Thymus (tissue), 11 donors: ENCODE data around the gene MEX3C. TPM values are rescaled to one million over a fixed set of nuclear protein-coding genes. Genes with fewer than 3 reads are reported as not detected.

ENCODE experiments used
- DNase-seq, 9 donors: peaks; one replicate each; pipeline ENCODE4 v3.0.0-alpha.2; 2013; ENCODE audit warnings: low spot score in 9 of 9, low read depth in 6 of 9, missing footprints in 1 of 9
- H3K27ac ChIP-seq, 2 donors: one replicate each; pipeline ENCODE4 v1.5.1; 2013; ENCODE audit warnings: control low read depth in 1 of 2, low read depth in 1 of 2, low read length in 1 of 2, mild to moderate bottlenecking in 1 of 2, moderate library complexity in 1 of 2
- H3K27me3 ChIP-seq, 2 donors: one replicate each; pipeline ENCODE4 v1.5.1; 2013; ENCODE audit warnings: low read length in 1 of 2; ENCODE audit not compliant: control insufficient read depth in 2 of 2, insufficient read depth in 1 of 2
- H3K36me3 ChIP-seq, 2 donors: one replicate each; pipeline ENCODE4 v1.5.1; 2013; ENCODE audit warnings: low read length in 1 of 2, mild to moderate bottlenecking in 1 of 2, moderate library complexity in 1 of 2; ENCODE audit not compliant: control insufficient read depth in 2 of 2, insufficient read depth in 2 of 2
- H3K4me1 ChIP-seq, 2 donors: one replicate each; pipeline ENCODE4 v1.5.1; 2013; ENCODE audit warnings: low read length in 2 of 2; ENCODE audit not compliant: control insufficient read depth in 2 of 2, insufficient read depth in 2 of 2
- H3K4me3 ChIP-seq, 2 donors: one replicate each; pipeline ENCODE4 v1.5.1; 2013; ENCODE audit warnings: low read length in 2 of 2, control low read depth in 1 of 2, mild to moderate bottlenecking in 1 of 2
- H3K9me3 ChIP-seq, 2 donors: one replicate each; pipeline ENCODE4 v1.5.1; 2013; ENCODE audit warnings: low read length in 1 of 2, mild to moderate bottlenecking in 1 of 2; ENCODE audit not compliant: control insufficient read depth in 2 of 2, insufficient read depth in 1 of 2
- WGBS: extraction: QIAGEN DNeasy Blood & Tissue Kit; methylation state at CpG from one replicate; pipeline ENCODE4 v1.1.7; 2013; 5-methylcytosine and 5-hydroxymethylcytosine counted together
- polyA plus RNA-seq: library from polyadenylated mRNA; stranded (reverse); fragments of 200-250 nt; gene quantifications from one replicate; pipeline ENCODE4 v1.2.3, GENCODE V29; 2013
- total RNA-seq: library from RNA; stranded (reverse); fragments of 120-200 nt; gene quantifications from one replicate; pipeline ENCODE4 v1.2.4, GENCODE V29; 2013
- donor health status: healthy.

Gene MEX3C
- total and polyA plus RNA-seq, 2 donors, result 31.6 to 45.2 TPM

DNA sequence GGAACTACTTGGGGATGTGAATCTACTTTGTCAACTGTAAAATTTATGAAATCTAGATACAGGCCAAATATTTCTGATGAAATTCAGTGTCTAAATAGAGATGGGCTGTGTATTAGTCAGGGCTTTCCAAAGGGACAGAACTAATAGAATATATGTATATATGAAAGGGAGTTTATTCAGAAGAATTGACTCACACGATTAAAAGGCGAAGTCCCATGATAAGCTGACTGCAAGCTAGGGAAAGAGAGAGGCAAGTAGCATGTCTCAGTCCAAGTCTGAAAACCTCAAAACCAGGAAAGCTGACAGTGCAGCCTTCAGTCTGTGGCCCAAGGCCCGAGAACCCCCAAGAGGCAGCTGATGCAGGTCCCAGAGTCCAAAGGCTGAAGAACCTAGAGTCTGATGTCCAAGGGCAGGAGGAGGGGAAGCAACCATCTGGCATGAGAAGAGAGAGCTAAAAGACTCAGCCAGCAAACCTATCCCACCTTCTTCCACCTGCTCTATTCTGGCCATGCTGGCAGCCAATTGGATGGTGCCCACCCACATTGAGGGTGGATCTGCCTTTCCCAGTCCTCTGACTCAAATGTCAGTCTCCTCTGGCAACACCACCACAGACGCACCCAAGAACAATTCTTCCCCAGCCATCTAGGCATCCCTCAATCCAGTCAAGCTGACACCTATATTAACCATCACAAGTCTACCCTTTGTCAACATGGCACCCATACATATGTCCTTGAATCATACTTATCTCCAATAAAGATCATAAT is 29.3 kb upstream of the MEX3C start:
- no peak for DNase-seq
- no peaks in the 10 kb centered on the region for H3K36me3 ChIP-seq
- 94% methylated on average over 4 of the region's 4 CpGs for WGBS

DNA sequence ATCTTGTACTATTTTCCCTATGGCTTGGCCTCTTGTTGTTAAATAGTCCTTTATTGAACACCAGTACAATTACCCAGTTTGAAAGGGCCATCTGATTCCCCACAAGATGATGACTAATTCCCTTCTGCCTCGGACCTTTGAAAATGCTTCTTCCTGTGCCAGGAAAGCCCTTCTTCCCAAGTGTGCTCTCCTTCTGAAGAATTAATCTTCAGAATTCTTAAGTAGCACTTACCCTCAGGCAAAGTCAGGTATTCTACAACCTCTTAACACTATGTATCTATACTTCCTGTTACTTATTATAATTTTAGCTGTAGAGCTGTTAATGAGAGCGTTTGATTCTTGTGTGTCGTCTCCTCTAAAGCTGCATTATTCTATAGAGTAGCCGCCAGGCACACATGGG is 28.6 kb upstream of the MEX3C start:
- no peak for DNase-seq
- 94% methylated on average over 4 of the region's 4 CpGs for whole genome bisulfite sequencing
- no peaks in the 10 kb centered on the region for H3K27me3 ChIP-seq
- H3K4me1 ChIP-seq, result no peaks in the 10 kb centered on the region
- H3K36me3 ChIP-seq, result no peaks in the 10 kb centered on the region
- H3K9me3 ChIP-seq, result no peaks in the 10 kb centered on the region
- no peak overlapping the region for H3K27ac ChIP-seq
- no peak overlapping the region for H3K4me3 ChIP-seq

More for the DNA sequence above, 29.3 kb upstream of the MEX3C start:
- H3K27ac ChIP-seq, result no peak overlapping the region
- no peaks in the 10 kb centered on the region for H3K4me1 ChIP-seq
- H3K9me3 ChIP-seq, result no peaks in the 10 kb centered on the region
- H3K27me3 ChIP-seq, result no peaks in the 10 kb centered on the region
- no peak overlapping the region for H3K4me3 ChIP-seq

DNA sequence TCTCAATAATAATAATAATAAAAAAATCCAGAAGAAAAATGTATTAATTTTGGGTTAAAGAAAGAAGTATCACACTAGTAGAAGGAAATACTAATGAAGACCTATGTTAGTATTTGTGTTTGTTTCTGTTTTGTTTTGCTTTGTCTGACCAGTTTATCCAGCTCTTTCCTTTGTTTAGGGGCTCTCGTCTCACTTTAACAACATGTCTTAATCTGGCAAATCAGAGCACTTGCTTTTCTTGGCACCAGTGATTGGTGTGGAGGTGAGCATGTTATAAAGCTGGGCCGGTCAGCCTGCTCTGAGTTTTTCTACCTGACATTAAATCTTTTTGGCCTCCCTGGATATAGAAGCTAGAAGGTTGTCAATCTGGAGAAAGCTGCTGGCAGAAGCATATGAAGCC is 15.1 kb upstream of the MEX3C start:
- Histone ChIP-seq H3K9me3 (no peaks in the 10 kb centered on the region), H3K27ac (no peak overlapping the region), H3K4me3 (no peak overlapping the region), H3K27me3 (no peaks in the 10 kb centered on the region), H3K36me3 (no peaks in the 10 kb centered on the region), H3K4me1 (no peaks in the 10 kb centered on the region)
- DNase-seq, result no peak
- WGBS, result 90% methylated on average over 2 of the region's 2 CpGs

DNA sequence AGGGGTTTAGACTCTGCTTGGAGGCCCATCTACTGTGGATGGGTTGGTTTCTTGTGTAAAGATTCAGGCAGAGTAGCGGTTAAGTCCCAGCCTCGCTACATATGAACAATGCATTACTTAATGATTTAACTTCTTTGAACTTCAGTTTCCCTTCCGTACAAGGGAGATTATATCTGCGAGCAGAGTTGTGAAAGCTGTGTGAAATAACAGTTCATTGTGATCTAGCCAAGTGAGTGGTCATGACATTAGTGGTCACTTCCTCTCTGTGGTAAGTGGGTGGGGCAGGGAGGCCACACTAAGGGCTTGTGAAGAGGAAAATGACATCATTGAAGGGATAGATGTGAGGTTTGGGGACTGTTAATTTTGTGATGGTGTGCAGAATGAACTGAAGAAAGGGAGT is 14.1 kb upstream of the MEX3C start:
- Histone ChIP-seq H3K9me3 (no peaks in the 10 kb centered on the region), H3K4me3 (no peak overlapping the region), H3K4me1 (no peaks in the 10 kb centered on the region), H3K27ac (no peak overlapping the region), H3K36me3 (no peaks in the 10 kb centered on the region), H3K27me3 (no peaks in the 10 kb centered on the region)
- 66% methylated on average over 4 of the region's 4 CpGs for WGBS
- peak in 2 of 9 donors; percentile 14 to 35 for DNase-seq

DNA sequence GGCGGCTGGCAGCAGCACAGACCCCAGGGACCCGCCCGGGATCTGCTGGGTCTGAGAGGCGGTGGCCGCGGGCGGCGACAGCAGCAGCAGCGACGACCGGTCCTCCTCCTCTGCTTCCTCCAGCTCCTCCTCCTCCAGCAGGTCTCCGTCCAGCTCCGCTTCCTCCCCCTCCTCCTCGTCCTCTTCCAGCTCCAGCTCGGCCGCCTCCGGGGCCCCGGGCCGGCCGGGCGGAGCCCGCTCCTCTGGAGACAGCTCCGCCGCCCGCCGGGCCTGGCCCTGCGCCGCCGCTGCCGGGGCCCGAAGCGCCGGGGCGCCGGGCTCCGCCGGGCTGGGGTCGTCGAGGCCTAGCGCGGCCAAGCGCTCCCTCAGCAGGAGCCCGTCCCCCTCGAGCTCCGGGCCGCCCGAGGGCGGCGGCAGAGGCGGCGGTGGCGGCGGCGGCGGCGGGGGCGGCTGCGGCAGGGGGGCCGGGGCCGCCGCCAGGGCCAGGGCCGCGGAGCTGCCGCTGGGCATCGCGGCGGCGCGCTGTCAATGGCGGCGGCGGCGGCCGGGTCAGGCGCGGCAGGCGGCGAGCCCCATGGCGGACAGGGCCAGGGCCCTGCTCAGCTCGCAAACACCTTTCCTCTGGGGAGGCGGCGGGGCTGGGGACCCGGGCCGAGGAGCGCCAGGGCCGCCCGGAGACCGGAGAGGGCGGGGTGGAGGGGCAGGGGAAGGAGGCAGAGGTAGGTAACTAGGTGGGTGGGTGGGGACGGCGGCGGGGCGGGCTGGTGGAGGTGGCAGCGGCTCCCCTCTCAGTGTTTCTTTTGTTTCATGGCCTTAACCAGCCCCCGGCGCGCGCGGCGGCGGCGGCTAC is 445 bp downstream of the MEX3C start:
- no peaks in the 10 kb centered on the region for H3K36me3 ChIP-seq
- DNase-seq, result peak in 4 of 9 donors; percentile 42 to 67 (median 48)
- under 1% methylated on average over 102 of the region's 102 CpGs for WGBS

DNA sequence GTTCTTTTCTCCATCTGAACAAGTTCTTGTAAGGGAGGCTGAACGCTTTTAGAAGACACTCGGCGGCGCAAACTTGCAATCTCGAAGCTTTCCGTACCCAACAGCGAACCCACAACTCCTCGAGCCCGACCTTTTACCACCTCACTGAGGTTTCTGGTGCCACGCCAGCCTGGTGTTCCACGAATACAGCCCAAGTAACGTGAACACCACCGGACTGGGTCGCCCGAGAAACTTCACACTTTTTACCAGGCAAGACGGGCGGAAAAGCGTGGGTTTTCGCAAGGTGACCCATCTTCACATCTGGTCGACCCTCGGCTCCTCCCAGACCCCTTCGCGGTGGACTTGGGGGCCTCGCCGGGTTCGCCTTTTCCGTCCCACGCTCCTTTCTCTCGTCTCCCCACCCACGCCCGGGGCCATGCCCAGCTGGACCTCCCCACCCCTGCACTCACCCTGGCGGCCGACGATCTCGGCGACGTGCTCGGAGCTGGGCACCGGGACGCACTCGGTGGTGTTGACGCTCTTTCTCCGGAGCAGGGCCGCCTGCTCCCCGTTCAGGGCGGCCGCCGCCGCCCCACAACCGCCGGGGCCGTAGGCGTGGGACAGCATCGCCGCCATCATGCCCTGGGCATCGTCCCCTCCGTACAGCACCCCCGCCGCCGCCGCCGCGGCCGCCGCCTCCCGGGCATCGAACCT is 1.2 kb downstream of the MEX3C start:
- peaks cover 12 to 13% of the 10 kb centered on the region in 2 donors for H3K4me1 ChIP-seq
- under 1% methylated on average over 67 of the region's 67 CpGs for WGBS

More for the DNA sequence above, 445 bp downstream of the MEX3C start:
- Histone ChIP-seq H3K4me1 (peaks cover 11 to 12% of the 10 kb centered on the region in 2 donors), H3K4me3 (peak overlapping the region; percentile 86 to 93), H3K27ac (peak overlapping the region; percentile 92 to 99), H3K9me3 (no peaks in the 10 kb centered on the region), H3K27me3 (no peaks in the 10 kb centered on the region)

DNA sequence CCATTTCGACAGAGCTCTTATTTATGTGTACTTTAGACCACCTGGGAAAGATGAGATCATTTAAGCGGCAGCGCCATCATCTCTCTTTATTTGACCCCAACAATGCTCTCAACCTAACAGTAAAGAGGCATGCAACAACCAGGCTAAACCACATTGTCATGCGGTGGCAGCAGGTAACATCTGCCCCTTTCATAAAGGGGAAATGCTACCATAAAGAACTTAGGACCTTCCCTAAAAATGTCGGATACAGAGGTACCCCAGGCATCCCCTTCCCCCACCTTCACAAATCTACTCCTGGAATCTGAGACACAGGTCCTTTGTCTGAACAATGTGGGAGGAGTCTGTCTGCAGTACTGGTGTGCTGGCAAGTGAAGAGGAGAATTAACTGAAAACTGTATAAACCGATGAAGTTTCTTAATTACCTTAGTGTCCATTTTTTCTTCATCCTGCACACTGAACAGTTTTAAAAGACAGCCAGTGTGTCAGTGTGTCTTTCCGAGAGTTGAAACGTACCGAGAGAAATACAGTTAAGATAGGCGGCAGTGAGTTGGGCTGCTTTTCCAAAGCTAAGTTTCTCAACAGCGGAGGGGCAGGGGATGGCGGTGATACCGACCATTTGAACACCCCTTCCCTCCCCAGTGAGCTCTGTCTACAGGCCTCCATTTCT is 1.9 kb downstream of the MEX3C start:
- under 1% methylated on average over 13 of the region's 13 CpGs for WGBS
- peak overlapping the region; percentile 92 to 99 for H3K27ac ChIP-seq
- no peaks in the 10 kb centered on the region for H3K36me3 ChIP-seq

More for the DNA sequence above, 1.2 kb downstream of the MEX3C start:
- peak overlapping the region; percentile 86 to 93 for H3K4me3 ChIP-seq
- peak in 4 of 9 donors; percentile 30 to 51 (median 40) for DNase-seq
- H3K9me3 ChIP-seq, result no peaks in the 10 kb centered on the region
- peak overlapping the region; percentile 92 to 99 for H3K27ac ChIP-seq
- H3K27me3 ChIP-seq, result no peaks in the 10 kb centered on the region
- no peaks in the 10 kb centered on the region for H3K36me3 ChIP-seq

DNA sequence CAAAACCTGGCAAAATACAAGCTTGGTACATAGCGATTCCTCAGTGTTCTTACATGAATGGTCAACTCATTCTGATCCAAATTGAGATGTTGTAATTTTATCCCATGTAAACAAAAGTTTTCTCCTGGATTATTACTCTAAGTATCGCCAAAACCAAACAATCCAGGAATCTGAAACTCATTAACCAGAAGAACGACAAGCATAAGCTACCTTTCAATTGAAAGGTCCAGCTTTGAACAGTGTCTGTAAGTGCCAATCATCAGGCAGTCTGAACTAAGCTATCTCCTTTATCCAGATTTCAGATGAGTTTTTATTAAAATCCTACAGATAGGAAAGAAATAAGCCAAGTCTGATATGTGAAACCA is 2.4 kb downstream of the MEX3C start:
- Histone ChIP-seq H3K4me1 (peaks cover 15 to 20% of the 10 kb centered on the region in 2 donors), H3K9me3 (no peaks in the 10 kb centered on the region), H3K27ac (peak overlapping the region in 1 of 2 donors; percentile 92), H3K4me3 (peak overlapping the region; percentile 86 to 93), H3K36me3 (peaks cover 0 to under 1% of the 10 kb centered on the region in 2 donors), H3K27me3 (no peaks in the 10 kb centered on the region)
- peak in 2 of 9 donors; percentile 31 for DNase-seq
- WGBS, result 47% methylated on average over 3 of the region's 3 CpGs

More for the DNA sequence above, 1.9 kb downstream of the MEX3C start:
- DNase-seq, result peak; percentile 44 to 88 (median 68)
- peaks cover 15 to 16% of the 10 kb centered on the region in 2 donors for H3K4me1 ChIP-seq
- H3K4me3 ChIP-seq, result peak overlapping the region; percentile 86 to 93
- H3K27me3 ChIP-seq, result no peaks in the 10 kb centered on the region
- H3K9me3 ChIP-seq, result no peaks in the 10 kb centered on the region
